ENCODE data around the gene ITGA3. TPM values are rescaled to one million over a fixed set of nuclear protein-coding genes. Genes with fewer than 3 reads are reported as not detected.

ITGA3 gene
- 10 to 100 TPM; 41.6 to 89.2 TPM for total RNA-seq

DNA sequence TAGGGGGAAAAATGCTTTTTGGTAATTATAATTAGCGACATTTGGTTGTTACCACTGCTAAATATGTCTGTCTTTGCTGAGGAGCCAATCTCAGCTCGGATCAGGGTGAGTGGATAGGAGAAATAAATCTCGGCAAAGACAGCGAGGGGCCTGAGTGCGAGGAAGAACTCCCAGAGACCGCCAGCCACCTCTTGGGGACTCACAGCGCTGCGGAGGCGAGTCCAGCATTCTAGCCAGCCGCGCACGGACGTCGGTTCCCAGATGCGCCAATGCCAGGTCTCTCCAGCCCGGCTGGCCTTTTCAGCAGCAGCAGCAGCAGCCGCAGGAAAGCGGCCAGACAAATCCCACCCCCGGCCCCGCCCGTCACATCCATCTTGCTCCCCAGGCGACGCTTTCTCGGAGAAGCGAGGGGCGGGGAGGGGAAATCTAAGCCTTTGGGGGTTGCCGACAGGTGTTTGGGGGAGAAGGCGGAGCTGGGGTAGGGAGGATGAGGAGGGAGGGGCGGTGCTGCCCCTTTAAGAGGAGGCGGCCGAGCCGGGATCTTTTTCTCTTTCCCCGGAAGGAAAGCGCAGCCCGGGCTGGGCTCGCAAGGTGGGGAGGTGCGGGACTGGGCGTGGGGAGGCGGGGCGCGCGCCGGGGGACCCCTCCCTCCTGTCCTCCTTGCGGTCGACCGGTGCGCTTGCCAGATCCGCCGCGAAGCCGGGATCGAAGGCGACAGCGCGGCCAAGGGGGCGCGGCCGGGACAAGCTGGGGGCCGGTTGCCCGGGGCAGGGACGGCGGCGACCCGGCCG lies at the start of gene ITGA3:
TSS of gene ITGA3 (plus strand) at position 685 of the 791 bp plus-strand sequence. CDS start 330 bp downstream, outside the sequence.

DNA sequence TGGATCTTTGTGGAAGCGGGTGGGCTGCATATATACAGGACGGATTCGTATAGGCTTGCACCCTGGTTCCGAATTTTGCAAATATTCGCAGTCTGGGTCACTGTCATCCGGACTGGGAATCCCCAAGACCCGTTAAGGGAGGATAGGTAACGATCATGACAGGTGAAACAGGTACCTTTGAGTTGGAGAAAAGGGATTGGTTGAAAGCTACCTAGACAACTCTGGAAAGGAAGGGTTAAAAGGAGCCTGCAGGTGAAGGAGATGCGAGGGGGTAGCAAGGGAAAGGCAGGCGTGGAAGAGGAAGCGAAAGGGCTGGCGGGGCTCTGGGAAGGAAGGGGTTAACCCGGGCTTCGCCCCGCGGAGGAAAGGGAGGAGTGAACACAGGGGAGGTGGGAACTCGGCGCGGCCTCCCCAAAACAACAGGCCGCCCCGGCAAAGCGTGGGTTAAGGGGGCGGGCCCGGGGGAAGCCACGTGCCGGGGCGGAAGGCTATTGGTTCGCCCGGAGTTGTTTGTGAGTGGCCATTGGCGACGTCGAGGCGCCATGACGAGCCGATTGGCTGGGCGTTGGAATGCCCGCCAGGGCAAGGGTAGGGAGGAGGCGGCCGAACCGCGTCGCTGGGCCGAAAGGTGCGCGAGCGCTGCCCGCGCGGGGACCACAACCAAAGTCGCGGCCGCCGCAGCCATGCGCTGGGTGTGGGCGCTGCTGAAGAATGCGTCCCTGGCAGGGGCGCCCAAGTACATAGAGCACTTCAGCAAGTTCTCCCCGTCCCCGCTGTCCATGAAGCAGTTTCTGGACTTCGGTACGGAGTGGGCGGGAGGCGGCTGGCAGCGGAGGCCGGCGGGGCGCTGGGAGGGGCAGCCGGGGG lies 39.1 kb downstream of the ITGA3 start, which contains the start of gene PDK2:
TSS of gene PDK2 (plus strand) at position 599 of the 867 bp plus-strand sequence. CDS start at position 684, 85 bp downstream.

DNA sequence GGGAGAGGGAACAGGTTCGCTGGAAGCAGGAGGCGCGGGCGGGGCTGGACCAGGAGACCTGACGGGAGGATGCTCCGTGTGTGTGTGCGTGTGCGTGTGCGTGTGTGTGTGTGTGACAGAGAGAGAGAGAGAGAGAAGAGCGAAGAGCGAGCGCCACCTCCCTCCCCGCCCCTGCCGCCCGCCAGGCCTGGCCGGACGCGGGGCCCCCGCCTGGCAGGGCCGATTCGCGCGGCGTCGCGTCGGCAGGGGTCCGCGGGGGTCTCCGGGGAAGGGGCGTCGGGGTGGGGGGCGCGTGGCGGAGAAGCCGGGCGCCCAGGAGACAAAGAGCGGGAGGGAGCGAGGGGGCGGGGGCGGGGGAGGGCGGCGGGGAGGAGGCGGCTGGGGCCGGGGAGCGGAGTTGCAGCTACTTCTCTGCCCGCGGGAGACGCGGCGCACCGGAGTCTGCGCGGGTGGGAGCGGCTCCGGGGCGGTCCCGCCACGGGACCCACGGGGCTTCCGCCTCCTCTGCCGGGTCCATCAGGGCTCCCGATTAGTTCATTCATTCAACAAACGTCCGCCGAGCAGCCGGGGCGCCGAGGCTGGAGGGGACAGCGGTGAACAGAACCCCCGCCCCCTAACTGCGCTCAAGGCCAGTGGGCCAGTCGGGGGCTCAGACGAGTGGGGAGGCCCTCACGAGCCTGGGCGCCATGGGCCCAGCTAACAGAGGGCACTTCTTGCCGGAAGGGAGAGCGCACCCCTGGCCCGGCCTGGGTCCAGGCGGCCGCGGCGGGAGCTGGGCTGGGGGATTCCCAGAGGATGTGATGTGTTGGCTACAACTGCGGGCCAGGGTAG lies 74.0 kb downstream of the ITGA3 start, which contains the start of gene SAMD14:
TSS of gene SAMD14 (minus strand) at position 433 of the 831 bp plus-strand sequence. CDS start 5,201 bp downstream, outside the sequence.

Other genes with a start within 250 kb of the ITGA3 start
- gene TAC4, start 208.0 kb upstream of the ITGA3 start, total RNA-seq, result not detected
- gene DLX4, start 86.9 kb upstream of the ITGA3 start, total RNA-seq, result not detected
- under 1 TPM in 1 of 2 donors, not detected in 1; under 0.01 TPM for gene DLX3, start 60.9 kb upstream of the ITGA3 start, total RNA-seq
- 10 to 100 TPM; 23.6 to 30.3 TPM for gene PDK2, start 39.2 kb downstream of the ITGA3 start, total RNA-seq
- gene SAMD14, start 74.0 kb downstream of the ITGA3 start, total RNA-seq, result under 1 TPM; 0.33 to 0.34 TPM
- gene PPP1R9B, start 94.6 kb downstream of the ITGA3 start, total RNA-seq, result 10 to 100 TPM; 22.7 to 24.3 TPM
- not detected for gene SGCA, start 109.9 kb downstream of the ITGA3 start, total RNA-seq
- 1 to 10 TPM; 2.1 to 10.0 TPM for gene COL1A1, start 145.5 kb downstream of the ITGA3 start, total RNA-seq
- not detected for gene TMEM92, start 218.4 kb downstream of the ITGA3 start, total RNA-seq